ENCODE data around the gene NFKBIB.
"Not testable (repeated sequence)": the region's sequence is repeated elsewhere in the genome, so short reads cannot be mapped to it uniquely, and the experiment has no call there.

NFKBIB gene

GRCh38 chr19:38877781-38878574 lies 21.8 kb upstream of the NFKBIB start, which contains the start of gene RINL:
Gene RINL (minus strand): TSS chr19:38878275. CDS start chr19:38876742, 1,533 bp downstream.
- DNase-seq: peak; percentile 82

- no peak for DNase-seq
Measured at GRCh38 chr19:38878575-38879399, 21.0 kb upstream of the NFKBIB start.

DNA sequence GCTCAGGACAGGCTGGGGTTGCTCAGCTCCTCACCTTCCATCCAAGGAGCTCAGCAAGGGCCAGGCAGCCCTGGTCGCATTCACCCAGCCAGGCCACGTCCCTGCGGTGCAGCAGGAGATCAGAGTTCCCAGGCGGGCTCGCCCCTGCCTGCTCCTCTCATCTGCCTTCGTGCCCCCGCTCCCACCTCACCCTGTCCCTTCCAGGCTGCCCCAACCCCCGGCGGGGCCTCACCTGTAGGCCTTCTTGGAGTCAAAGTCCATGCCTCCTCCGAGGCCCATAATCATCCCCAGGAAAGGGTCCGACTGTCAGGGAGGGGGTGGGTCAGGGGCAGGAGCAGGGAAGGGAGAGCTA lies 20.4 kb upstream of the NFKBIB start:
- DNase-seq: no peak

- DNase-seq: no peak
Measured at GRCh38 chr19:38880076-38880881, 19.5 kb upstream of the NFKBIB start.

GRCh38 chr19:38880882-38881609 lies 18.7 kb upstream of the NFKBIB start:
- DNase-seq: no peak

DNA sequence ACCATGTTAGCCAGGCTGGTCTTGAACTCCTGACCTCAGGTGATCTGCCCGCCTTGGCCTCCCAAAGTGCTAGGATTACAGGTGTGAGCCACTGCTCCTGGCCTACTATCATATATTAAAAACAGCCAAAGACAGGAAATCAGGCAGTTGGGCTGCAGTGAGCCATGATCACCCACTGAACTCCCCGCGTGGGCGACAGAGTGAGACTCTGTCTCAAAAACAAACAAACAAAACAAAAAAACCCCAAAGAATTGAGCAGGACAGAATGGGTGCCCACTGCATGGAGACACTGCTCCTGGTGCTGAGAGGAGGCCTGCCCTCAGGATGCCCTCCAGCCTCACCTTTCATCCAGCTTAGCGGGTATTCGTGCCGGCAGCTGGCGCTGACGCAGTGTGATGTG lies 16.5 kb upstream of the NFKBIB start:
- DNase-seq: no peak

- not testable (repeated sequence) for DNase-seq
Measured at GRCh38 chr19:38884691-38885090, 15.1 kb upstream of the NFKBIB start.

GRCh38 chr19:38888876-38889275 lies 10.9 kb upstream of the NFKBIB start:
- DNase-seq: no peak

- no peak for DNase-seq
Measured at GRCh38 chr19:38889803-38890202, 10.0 kb upstream of the NFKBIB start.

DNA sequence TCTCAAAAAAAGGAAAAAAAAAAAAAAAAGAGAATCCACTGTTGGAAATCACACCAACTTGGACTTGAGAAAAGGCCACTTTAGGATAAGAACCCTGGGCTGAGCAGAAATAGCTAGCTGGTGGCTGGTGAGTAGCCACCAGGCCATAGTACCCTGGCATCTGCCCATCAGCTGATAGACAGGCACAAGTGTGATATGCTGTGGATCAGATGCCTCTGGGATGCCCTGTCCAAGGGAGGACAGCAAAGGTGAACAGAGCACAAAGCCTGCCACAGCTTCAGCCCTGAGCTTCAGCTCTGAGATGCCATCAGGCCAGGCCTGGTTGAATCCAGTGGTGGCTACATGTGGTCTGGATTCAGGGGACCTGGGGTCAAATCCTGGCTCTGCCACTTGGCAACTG lies 9.1 kb upstream of the NFKBIB start:
- DNase-seq: no peak

GRCh38 chr19:38891771-38892170 lies 8.0 kb upstream of the NFKBIB start:
- no peak for DNase-seq

GRCh38 chr19:38892841-38893240 lies 6.9 kb upstream of the NFKBIB start:
- no peak for DNase-seq

- no peak for DNase-seq
Measured at GRCh38 chr19:38893341-38893771, 6.4 kb upstream of the NFKBIB start.

DNA sequence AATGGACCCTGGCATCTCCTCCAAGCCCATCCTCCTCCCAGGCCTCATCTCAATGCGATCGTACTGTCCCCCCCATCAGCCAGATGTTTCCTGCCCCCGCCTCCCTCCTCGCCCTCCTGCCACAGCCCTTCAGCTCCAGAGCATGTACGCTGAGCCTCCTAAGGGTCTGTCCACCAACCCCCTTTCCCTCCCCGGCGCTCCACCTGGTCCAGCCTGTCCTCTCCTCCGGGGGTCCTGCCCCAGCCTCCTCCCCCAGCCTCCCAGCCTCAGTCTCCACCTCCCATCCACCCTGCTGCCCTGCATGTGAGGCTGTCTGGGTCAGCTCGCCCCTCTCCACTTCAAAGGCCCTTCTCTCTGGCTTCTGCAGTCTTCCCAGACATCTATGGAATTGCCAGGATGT lies 4.8 kb upstream of the NFKBIB start:
- no peak for DNase-seq

GRCh38 chr19:38898788-38899446 lies 852 bp upstream of the NFKBIB start:
- DNase-seq: no peak

GRCh38 chr19:38900202-38900629 lies 447 bp downstream of the NFKBIB start:
- no peak for DNase-seq

GRCh38 chr19:38900743-38901190 lies 998 bp downstream of the NFKBIB start:
- no peak for DNase-seq

DNA sequence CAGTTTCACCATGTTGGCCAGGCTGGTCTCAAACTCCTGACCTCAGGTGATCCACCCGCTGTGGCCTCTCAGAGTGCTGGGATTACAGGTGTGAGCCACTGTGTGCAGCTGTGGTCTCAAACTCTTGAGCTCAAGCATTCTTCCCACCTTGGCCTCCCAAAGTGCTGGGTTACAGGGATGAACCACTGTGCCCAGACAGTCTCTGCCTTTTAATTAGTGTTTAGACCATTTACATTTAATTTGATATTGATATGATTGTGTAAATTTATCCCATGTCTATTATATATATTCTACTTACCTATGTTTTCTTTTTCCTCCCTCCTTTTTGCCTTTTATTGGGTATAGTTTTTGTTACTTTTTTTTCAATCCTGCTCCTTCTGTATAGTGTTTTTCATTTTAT lies 1.9 kb downstream of the NFKBIB start:
- no peak for DNase-seq

GRCh38 chr19:38904581-38905539 lies 5.1 kb downstream of the NFKBIB start:
- no peak for DNase-seq

DNA sequence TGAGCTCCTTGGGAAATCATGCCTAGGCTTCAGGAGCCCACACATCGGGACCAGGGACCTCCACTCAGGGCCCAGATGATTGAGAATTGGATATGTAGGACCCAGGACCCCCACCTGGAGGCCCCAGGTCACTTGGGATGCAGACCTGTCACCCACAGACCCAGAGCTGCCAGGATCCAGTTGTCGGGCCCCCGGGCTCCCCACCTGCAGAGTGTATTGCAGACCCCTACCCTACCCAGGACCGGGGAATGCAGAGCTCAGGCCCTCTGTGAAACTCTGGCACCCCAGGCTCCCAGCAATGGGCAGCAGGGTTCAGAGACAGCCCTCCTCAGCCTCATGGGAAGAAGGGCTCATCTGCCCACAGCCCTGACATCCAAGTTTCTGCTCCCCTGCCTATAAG lies 5.9 kb downstream of the NFKBIB start:
- no peak for DNase-seq

GRCh38 chr19:38907227-38907626 lies 7.5 kb downstream of the NFKBIB start:
- DNase-seq: no peak
